CD14-positive monocyte (primary cell): ENCODE measurements around the gene RASGEF1B. TPM values are rescaled to one million over a fixed set of nuclear protein-coding genes. Genes with fewer than 3 reads are reported as not detected.
A peak's percentile ranks its signal among the peaks of the same experiment; 100 is the strongest.

Source experiments
- DNase-seq, 3 donors: peaks; one replicate each; pipeline ENCODE4 v3.0.0-alpha.2; 2011 to 2022
- H2AFZ ChIP-seq: 2 replicates; pipeline ENCODE4 v1.6.0; 2012; ENCODE audit warnings: mild to moderate bottlenecking, low read depth, low read length, inconsistent platforms; ENCODE audit not compliant: insufficient read depth, poor library complexity, severe bottlenecking
- H3K27ac ChIP-seq, 2 donors: 1 replicate in 1 of 2; 2 replicates in 1 of 2; pipeline ENCODE4 v1.5.1; 2012 to 2013; ENCODE audit warnings: low read length in 2 of 2, control low read depth in 1 of 2, inconsistent platforms in 1 of 2, low read depth in 1 of 2, mild to moderate bottlenecking in 1 of 2
- H3K27me3 ChIP-seq, 2 donors: one replicate each; pipeline versions ENCODE4 v1.6.0 to v1.6.1; 2011 to 2013; ENCODE audit warnings: low read length in 2 of 2; ENCODE audit not compliant: control insufficient read depth in 2 of 2, insufficient read depth in 2 of 2
- H3K36me3 ChIP-seq, 2 donors: replicated peaks in 1 of 2; 1 replicate in 1 of 2; 2 replicates in 1 of 2; pipeline versions ENCODE4 v1.5.1 to v1.6.1; 2012 to 2013; ENCODE audit warnings: low read length in 2 of 2, control low read depth in 1 of 2, inconsistent platforms in 1 of 2, mild to moderate bottlenecking in 1 of 2; ENCODE audit not compliant: insufficient read depth in 2 of 2, control insufficient read depth in 1 of 2
- H3K4me1 ChIP-seq, 2 donors: 1 replicate in 1 of 2; 2 replicates in 1 of 2; pipeline versions ENCODE4 v1.5.1 to v1.6.1; 2012 to 2013; ENCODE audit warnings: low read length in 2 of 2, control low read depth in 1 of 2, inconsistent platforms in 1 of 2, mild to moderate bottlenecking in 1 of 2, moderate library complexity in 1 of 2; ENCODE audit not compliant: insufficient read depth in 2 of 2, control insufficient read depth in 1 of 2
- H3K4me2 ChIP-seq: replicated peaks from 2 replicates; pipeline ENCODE3; 2012; ENCODE audit warnings: low read length, moderate library complexity, mild to moderate bottlenecking; ENCODE audit not compliant: poor library complexity, severe bottlenecking; ENCODE audit errors: extremely low read depth
- H3K4me3 ChIP-seq, 3 experiments: fragments of 200-600 bp in 1 of 3; sonication (generic) in 1 of 3; replicated peaks in 1 of 3; 1 replicate in 2 of 3; 2 replicates in 1 of 3; pipeline ENCODE4 v1.5.1; 2011 to 2013; ENCODE audit warnings: low read length in 3 of 3, mild to moderate bottlenecking in 3 of 3, control low read depth in 2 of 3, low read depth in 2 of 3, inconsistent platforms in 1 of 3, moderate library complexity in 1 of 3
- H3K79me2 ChIP-seq: 2 replicates; pipeline ENCODE4 v1.6.0; 2012; ENCODE audit warnings: mild to moderate bottlenecking, control low read depth, inconsistent platforms, low read length, moderate library complexity; ENCODE audit not compliant: insufficient read depth
- H3K9ac ChIP-seq: 2 replicates; pipeline ENCODE4 v1.6.0; 2017; ENCODE audit warnings: low read length, mild to moderate bottlenecking; ENCODE audit not compliant: insufficient read depth, poor library complexity, severe bottlenecking
- H3K9me3 ChIP-seq, 2 donors: replicated peaks in 1 of 2; 1 replicate in 1 of 2; 2 replicates in 1 of 2; pipeline versions ENCODE4 v1.5.1 to v1.6.1; 2012 to 2013; ENCODE audit warnings: low read length in 2 of 2, control low read depth in 1 of 2; ENCODE audit not compliant: control insufficient read depth in 1 of 2, insufficient read depth in 1 of 2
- H4K20me1 ChIP-seq: 2 replicates; pipeline ENCODE4 v1.6.0; 2012; ENCODE audit warnings: mild to moderate bottlenecking, low read length, control low read depth, moderate library complexity; ENCODE audit not compliant: insufficient read depth
- H3K27ac Mint-ChIP-seq, 7 donors: one replicate each; pipeline ENCODE4 v1.8.0; 2020; ENCODE audit warnings: mild to moderate bottlenecking in 7 of 7, mixed read lengths in 7 of 7, moderate library complexity in 6 of 7, inconsistent platforms in 2 of 7
- H3K27me3 Mint-ChIP-seq, 3 donors: one replicate each; pipeline ENCODE4 v1.8.0; 2021 to 2022; ENCODE audit warnings: low read depth in 3 of 3, mild to moderate bottlenecking in 3 of 3, mixed read lengths in 3 of 3, moderate library complexity in 3 of 3, inconsistent platforms in 1 of 3
- H3K36me3 Mint-ChIP-seq, 2 donors: one replicate each; pipeline ENCODE4 v1.8.0; 2020; ENCODE audit warnings: mixed read lengths in 2 of 2, inconsistent platforms in 1 of 2, mild to moderate bottlenecking in 1 of 2
- H3K4me1 Mint-ChIP-seq: one replicate; pipeline ENCODE4 v1.8.0; 2020; ENCODE audit warnings: mild to moderate bottlenecking, mixed read lengths
- H3K4me3 Mint-ChIP-seq, 2 donors: one replicate each; pipeline ENCODE4 v1.8.0; 2020; ENCODE audit warnings: mild to moderate bottlenecking in 2 of 2, mixed read lengths in 2 of 2, moderate library complexity in 1 of 2
- H3K9me3 Mint-ChIP-seq, 7 donors: one replicate each; pipeline ENCODE4 v1.8.0; 2020 to 2022; ENCODE audit warnings: mixed read lengths in 7 of 7, mild to moderate bottlenecking in 6 of 7, moderate library complexity in 6 of 7, inconsistent platforms in 2 of 7
- WGBS: methylation state at CpG from one replicate; pipeline ENCODE4 v1.1.5; 2013; ENCODE audit warnings: missing lambda C conversion rate; ENCODE audit not compliant: insufficient coverage; 5-methylcytosine and 5-hydroxymethylcytosine counted together
- intact Hi-C, 2 donors: fragments of 100-400 bp; cut with micrococcal nuclease; formaldehyde crosslinking; loops; one replicate each; pipeline versions ENCODE4 v1.15.0 to v1.15.1; 2023
- polyA plus RNA-seq, 3 donors: library from polyadenylated mRNA; depleted of rRNA in 1 of 3; unstranded in 2 of 3; stranded (reverse) in 1 of 3; fragments of 300-500 nt in 2 of 3; fragments of >200 nt in 1 of 3; fragmentation: Illumina TruSeq in 2 of 3; gene quantifications; 1 replicate in 2 of 3; 2 replicates in 1 of 3; pipeline ENCODE4 v1.2.3, GENCODE V29; 2012 to 2021
- TF ChIP-seq, protein P1 (sequence below): fragments of 200-600 bp; IDR thresholded peaks from one replicate; pipeline ENCODE4 v1.8.0; 2022; ENCODE audit warnings: antibody characterized with exemption, mild to moderate bottlenecking

The RASGEF1B gene
- polyA plus RNA-seq, 3 donors: 20.3 to 76.9 (median 36.6) TPM

DNA sequence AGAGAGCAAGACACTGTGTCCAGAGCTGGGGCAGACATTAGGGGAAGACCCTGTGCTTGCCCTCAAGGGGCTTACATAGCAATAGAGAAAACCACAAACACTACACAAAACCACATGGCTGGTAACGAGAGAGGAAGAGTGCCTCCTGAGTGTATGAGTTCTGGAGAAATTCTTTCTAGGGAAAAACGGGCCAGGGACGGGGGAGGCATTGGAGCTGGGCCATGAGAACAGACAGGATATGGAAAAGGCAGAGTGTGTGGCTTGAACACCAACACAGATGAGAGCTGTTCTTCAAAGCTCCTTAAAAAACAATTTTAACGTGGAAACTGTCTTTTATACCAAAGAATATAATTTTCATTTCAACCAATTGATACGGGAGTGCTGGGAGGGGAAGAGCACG, 42.7 kb downstream of the RASGEF1B start:
- H3K9me3 Mint-ChIP-seq: peaks cover 4 to 17% (median 7%) of the 10 kb centered on the region in 7 donors
- TF ChIP-seq, protein P1, sequence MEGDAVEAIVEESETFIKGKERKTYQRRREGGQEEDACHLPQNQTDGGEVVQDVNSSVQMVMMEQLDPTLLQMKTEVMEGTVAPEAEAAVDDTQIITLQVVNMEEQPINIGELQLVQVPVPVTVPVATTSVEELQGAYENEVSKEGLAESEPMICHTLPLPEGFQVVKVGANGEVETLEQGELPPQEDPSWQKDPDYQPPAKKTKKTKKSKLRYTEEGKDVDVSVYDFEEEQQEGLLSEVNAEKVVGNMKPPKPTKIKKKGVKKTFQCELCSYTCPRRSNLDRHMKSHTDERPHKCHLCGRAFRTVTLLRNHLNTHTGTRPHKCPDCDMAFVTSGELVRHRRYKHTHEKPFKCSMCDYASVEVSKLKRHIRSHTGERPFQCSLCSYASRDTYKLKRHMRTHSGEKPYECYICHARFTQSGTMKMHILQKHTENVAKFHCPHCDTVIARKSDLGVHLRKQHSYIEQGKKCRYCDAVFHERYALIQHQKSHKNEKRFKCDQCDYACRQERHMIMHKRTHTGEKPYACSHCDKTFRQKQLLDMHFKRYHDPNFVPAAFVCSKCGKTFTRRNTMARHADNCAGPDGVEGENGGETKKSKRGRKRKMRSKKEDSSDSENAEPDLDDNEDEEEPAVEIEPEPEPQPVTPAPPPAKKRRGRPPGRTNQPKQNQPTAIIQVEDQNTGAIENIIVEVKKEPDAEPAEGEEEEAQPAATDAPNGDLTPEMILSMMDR: no peak
- Histone ChIP-seq H3K79me2 (no peaks in the 10 kb centered on the region), H3K36me3 (peaks cover 20 to 86% of the 10 kb centered on the region in 2 donors), H3K27me3 (no peaks in the 10 kb centered on the region), H3K9me3 (peaks cover 0 to 4% of the 10 kb centered on the region in 2 donors), H3K4me3 (no peak overlapping the region), H4K20me1 (no peaks in the 10 kb centered on the region), H3K4me1 (no peaks in the 10 kb centered on the region), H3K27ac (no peak overlapping the region), H2AFZ (no peak overlapping the region), H3K4me2 (no peak overlapping the region), H3K9ac (no peak overlapping the region)
- intact Hi-C loops: no loop called here
- DNase-seq: no peak
- no peaks in the 10 kb centered on the region for H3K4me1 Mint-ChIP-seq
- peaks cover 63 to 75% of the 10 kb centered on the region in 2 donors for H3K36me3 Mint-ChIP-seq
- no CpG with 5 or more reads among the region's 6 CpGs for WGBS
- H3K27ac Mint-ChIP-seq: peak overlapping the region in 1 of 7 donors; percentile 14
- no peak overlapping the region for H3K4me3 Mint-ChIP-seq
- peaks cover 0 to 1% (median 0%) of the 10 kb centered on the region in 3 donors for H3K27me3 Mint-ChIP-seq

DNA sequence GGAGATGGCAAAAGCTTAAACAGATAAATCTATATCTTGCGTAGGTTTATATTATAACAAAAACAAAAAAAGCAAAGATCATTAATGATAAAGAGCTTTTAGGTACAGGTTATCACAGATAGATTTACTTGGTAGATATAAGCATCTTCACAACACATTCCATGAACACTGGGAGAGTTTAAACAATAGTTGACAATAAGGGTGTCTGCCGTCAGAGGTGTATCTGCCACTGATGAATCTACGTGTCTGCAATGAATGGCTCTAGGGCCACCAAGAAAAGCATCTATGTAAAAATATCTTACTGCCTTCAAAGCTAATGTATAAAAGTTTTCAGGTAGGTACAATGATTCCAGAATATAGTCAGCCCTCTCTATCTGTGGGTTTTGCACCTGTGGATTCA, 43.7 kb downstream of the RASGEF1B start:
- Histone ChIP-seq H3K36me3 (peaks cover 16 to 76% of the 10 kb centered on the region in 2 donors), H3K27ac (no peak overlapping the region), H3K4me2 (no peak overlapping the region), H3K9me3 (peaks cover 0 to 4% of the 10 kb centered on the region in 2 donors), H3K79me2 (no peaks in the 10 kb centered on the region), H4K20me1 (no peaks in the 10 kb centered on the region), H2AFZ (no peak overlapping the region), H3K4me3 (no peak overlapping the region), H3K27me3 (no peaks in the 10 kb centered on the region), H3K4me1 (peaks cover 0 to 2% of the 10 kb centered on the region in 2 donors), H3K9ac (no peak overlapping the region)
- intact Hi-C loops: no loop called here
- Mint-ChIP-seq H3K27me3 (peaks cover 0 to 1% (median 0%) of the 10 kb centered on the region in 3 donors), H3K9me3 (peaks cover 4 to 17% (median 7%) of the 10 kb centered on the region in 7 donors), H3K4me3 (no peak overlapping the region), H3K4me1 (no peaks in the 10 kb centered on the region), H3K36me3 (peaks cover 54 to 66% of the 10 kb centered on the region in 2 donors), H3K27ac (no peak overlapping the region)
- WGBS: no CpG with 5 or more reads among the region's 3 CpGs
- DNase-seq: no peak
- TF ChIP-seq, protein P1: no peak
